Duodenal mucosa (tissue), 2 donors: ENCODE measurements around the gene GLI1.
"Not testable (repeated sequence)": the region's sequence is repeated elsewhere in the genome, so short reads cannot be mapped to it uniquely, and the experiment has no call there.

ENCODE experiments used
- H3K27ac ChIP-seq: one replicate; pipeline ENCODE4 v1.7.0; 2013; ENCODE audit warnings: low read depth, low read length
- H3K27me3 ChIP-seq, 2 donors: one replicate each; pipeline ENCODE4 v1.7.0; 2013; ENCODE audit warnings: low read length in 2 of 2, control low read depth in 1 of 2; ENCODE audit not compliant: insufficient read depth in 2 of 2, control insufficient read depth in 1 of 2
- H3K36me3 ChIP-seq, 2 donors: one replicate each; pipeline ENCODE4 v1.7.0; 2013; ENCODE audit warnings: low read length in 2 of 2, control low read depth in 1 of 2; ENCODE audit not compliant: insufficient read depth in 2 of 2, control insufficient read depth in 1 of 2
- H3K4me1 ChIP-seq, 2 donors: one replicate each; pipeline ENCODE4 v1.7.0; 2013; ENCODE audit warnings: low read length in 2 of 2, control low read depth in 1 of 2; ENCODE audit not compliant: insufficient read depth in 2 of 2, control insufficient read depth in 1 of 2
- H3K4me3 ChIP-seq, 2 donors: one replicate each; pipeline ENCODE4 v1.7.0; 2013; ENCODE audit warnings: low read length in 2 of 2, low read depth in 1 of 2
- H3K9ac ChIP-seq, 2 donors: one replicate each; pipeline ENCODE4 v1.7.0; 2013; ENCODE audit warnings: low read length in 2 of 2, low read depth in 1 of 2
- H3K9me3 ChIP-seq, 2 donors: one replicate each; pipeline ENCODE4 v1.7.0; 2013; ENCODE audit warnings: low read length in 2 of 2, control low read depth in 1 of 2; ENCODE audit not compliant: control insufficient read depth in 1 of 2

Gene GLI1

GRCh38 chr12:57483466-57483865 is 23.9 kb downstream of the GLI1 start:
- Histone ChIP-seq H3K9me3 (no peaks in the 10 kb centered on the region), H3K4me3 (no peak overlapping the region), H3K27me3 (peaks cover 5 to 7% of the 10 kb centered on the region in 2 donors), H3K36me3 (no peaks in the 10 kb centered on the region), H3K9ac (no peak overlapping the region), H3K4me1 (peaks cover under 1 to 13% of the 10 kb centered on the region in 2 donors), H3K27ac (no peak overlapping the region)

GRCh38 chr12:57485695-57486094 is 26.1 kb downstream of the GLI1 start:
- H3K36me3 ChIP-seq = peaks cover 9 to 16% of the 10 kb centered on the region in 2 donors
- H3K4me3 ChIP-seq = no peak overlapping the region
- peaks cover 0 to 3% of the 10 kb centered on the region in 2 donors for H3K27me3 ChIP-seq
- no peak overlapping the region for H3K27ac ChIP-seq
- H3K9me3 ChIP-seq = no peaks in the 10 kb centered on the region
- H3K9ac ChIP-seq = no peak overlapping the region
- H3K4me1 ChIP-seq = peaks cover 10 to 11% of the 10 kb centered on the region in 2 donors

GRCh38 chr12:57487055-57487596 is 27.5 kb downstream of the GLI1 start:
- Histone ChIP-seq H3K27ac (no peak overlapping the region), H3K9ac (no peak overlapping the region), H3K27me3 (no peaks in the 10 kb centered on the region), H3K9me3 (no peaks in the 10 kb centered on the region), H3K4me1 (peaks cover 10 to 11% of the 10 kb centered on the region in 2 donors), H3K36me3 (peaks cover 15 to 29% of the 10 kb centered on the region in 2 donors), H3K4me3 (peak overlapping the region; percentile 91 to 97)

- Histone ChIP-seq H3K36me3 (peaks cover 17 to 33% of the 10 kb centered on the region in 2 donors), H3K4me1 (peaks cover 10 to 11% of the 10 kb centered on the region in 2 donors), H3K27ac (peak within 1 kb of the TSS; percentile 71), H3K9ac (peak within 1 kb of the TSS; percentile 84 to 88), H3K27me3 (no peaks in the 10 kb centered on the region), H3K4me3 (peak within 1 kb of the TSS; percentile 91 to 97), H3K9me3 (no peaks in the 10 kb centered on the region)
Observed at GRCh38 chr12:57487597-57488401, 28.2 kb downstream of the GLI1 start, which contains the start of gene MARS1. Gene MARS1, plus strand, starts transcription at chr12:57488068. Its CDS starts 23 bp downstream, at chr12:57488091.

GRCh38 chr12:57488402-57489156 is 29.0 kb downstream of the GLI1 start:
- Histone ChIP-seq H3K9ac (peak overlapping the region; percentile 84 to 88), H3K27ac (no peak overlapping the region)

GRCh38 chr12:57489157-57489641 is 29.6 kb downstream of the GLI1 start:
- Histone ChIP-seq H3K9ac (peak overlapping the region in 1 of 2 donors; percentile 88), H3K36me3 (peaks cover 19 to 35% of the 10 kb centered on the region in 2 donors), H3K4me1 (peaks cover 10 to 11% of the 10 kb centered on the region in 2 donors), H3K27ac (no peak overlapping the region), H3K27me3 (no peaks in the 10 kb centered on the region), H3K4me3 (peak overlapping the region; percentile 91 to 97), H3K9me3 (no peaks in the 10 kb centered on the region)

More at GRCh38 chr12:57488402-57489156, 29.0 kb downstream of the GLI1 start:
- Histone ChIP-seq H3K27me3 (no peaks in the 10 kb centered on the region), H3K9me3 (no peaks in the 10 kb centered on the region), H3K4me3 (peak overlapping the region; percentile 91 to 97), H3K4me1 (peaks cover 10 to 11% of the 10 kb centered on the region in 2 donors), H3K36me3 (peaks cover 19 to 35% of the 10 kb centered on the region in 2 donors)

GRCh38 chr12:57490126-57490525 is 30.5 kb downstream of the GLI1 start:
- no peak overlapping the region for H3K9ac ChIP-seq
- H3K27me3 ChIP-seq = no peaks in the 10 kb centered on the region
- no peaks in the 10 kb centered on the region for H3K9me3 ChIP-seq
- peaks cover 19 to 35% of the 10 kb centered on the region in 2 donors for H3K36me3 ChIP-seq
- H3K4me3 ChIP-seq = no peak overlapping the region
- H3K27ac ChIP-seq = no peak overlapping the region
- peaks cover 10 to 11% of the 10 kb centered on the region in 2 donors for H3K4me1 ChIP-seq

GRCh38 chr12:57491393-57492280 is 32.1 kb downstream of the GLI1 start:
- Histone ChIP-seq H3K36me3 (peaks cover 19 to 37% of the 10 kb centered on the region in 2 donors), H3K9ac (no peak overlapping the region), H3K27ac (no peak overlapping the region), H3K27me3 (no peaks in the 10 kb centered on the region), H3K9me3 (no peaks in the 10 kb centered on the region), H3K4me1 (peaks cover 10 to 11% of the 10 kb centered on the region in 2 donors), H3K4me3 (no peak overlapping the region)

- peaks cover 25 to 53% of the 10 kb centered on the region in 2 donors for H3K36me3 ChIP-seq
Observed at GRCh38 chr12:57495051-57495701, 35.6 kb downstream of the GLI1 start.

More at GRCh38 chr12:57495051-57495701, 35.6 kb downstream of the GLI1 start:
- not testable (repeated sequence) for H3K9me3 ChIP-seq, H3K4me3 ChIP-seq, H3K9ac ChIP-seq, H3K27ac ChIP-seq, H3K27me3 ChIP-seq, H3K4me1 ChIP-seq
